GM18526 (cell line): ENCODE results near the gene CNTNAP1.

Experiments used
- POLR2A ChIP-seq: IDR thresholded peaks from 3 replicates; pipeline ENCODE4 v1.6.1; 2011; ENCODE audit not compliant: insufficient read length; ENCODE audit errors: extremely low read depth

Gene CNTNAP1

DNA sequence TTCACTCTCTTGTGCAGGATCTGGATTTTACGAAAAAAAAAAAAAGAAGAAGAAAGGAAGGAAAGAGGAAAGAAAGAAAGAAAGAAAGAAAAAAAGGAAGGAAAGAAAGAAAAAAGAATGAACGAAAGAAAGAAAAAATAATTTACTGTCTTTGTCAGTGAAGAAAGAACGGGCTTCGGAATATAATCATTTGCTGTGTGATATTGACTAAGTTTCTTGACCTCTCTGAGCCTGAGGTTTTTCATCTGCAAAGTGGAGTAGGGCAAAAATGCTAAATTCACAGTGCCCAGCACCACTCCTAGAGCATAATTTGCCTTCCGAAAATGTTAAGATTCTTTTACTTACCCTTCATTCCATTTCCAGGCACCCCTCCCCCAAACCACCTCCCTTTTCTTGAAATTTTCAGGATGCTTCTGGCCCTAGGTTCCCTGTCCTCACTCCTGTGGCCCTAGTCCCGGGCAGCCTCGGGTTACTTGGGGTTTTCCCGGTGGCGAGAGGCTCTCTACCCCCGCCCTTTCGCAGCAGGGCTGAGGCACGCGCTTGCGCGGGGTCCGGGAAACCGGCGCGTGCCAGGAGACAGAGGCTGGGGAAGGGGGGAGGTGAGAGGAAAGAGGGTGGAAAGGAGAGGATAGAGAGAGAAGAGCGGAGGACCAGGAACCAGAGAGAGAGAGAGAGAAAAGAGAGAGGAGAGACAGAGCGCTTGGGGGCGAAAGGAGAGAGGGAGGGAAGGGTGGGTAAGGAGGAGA, at the start of gene CNTNAP1:
CNTNAP1 (plus strand) TSS at position 556 of the 746 bp plus-strand sequence. CDS start 299 bp downstream, outside the sequence.
- peak; percentile 19 for TF ChIP-seq POLR2A

GRCh38 chr17:42632949-42633444, 49.3 kb upstream of the CNTNAP1 start:
- TF ChIP-seq POLR2A = no peak

DNA sequence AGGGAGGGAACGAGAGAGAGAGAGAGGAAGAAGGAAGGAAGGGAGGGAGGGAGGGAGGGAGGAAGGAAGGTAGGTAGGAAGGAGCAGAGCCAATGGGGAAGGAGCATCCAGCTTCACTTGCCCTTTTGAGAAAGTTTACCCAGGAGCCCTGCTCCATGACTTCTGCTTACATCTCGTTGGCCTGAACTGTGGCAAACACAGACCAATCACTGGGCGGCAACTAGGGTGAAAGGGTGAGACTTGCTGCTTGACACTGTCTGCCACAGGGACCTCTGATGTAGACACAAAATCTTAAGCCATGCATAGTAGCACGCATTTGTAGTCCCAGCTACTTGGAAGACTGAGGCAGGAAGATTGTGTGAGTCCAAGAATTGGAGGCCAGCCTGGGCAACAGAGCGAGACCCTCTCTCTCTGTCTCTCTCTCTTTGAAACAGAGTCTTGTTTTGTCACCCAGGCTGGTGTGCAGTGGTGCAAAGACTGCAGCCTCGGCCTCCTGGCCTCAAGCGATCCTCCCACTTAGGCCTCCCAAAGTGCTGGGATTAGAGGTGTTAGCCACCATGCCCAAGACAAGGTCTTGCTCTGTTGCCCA, 42.7 kb upstream of the CNTNAP1 start:
- TF ChIP-seq POLR2A = no peak

GRCh38 chr17:42640121-42640520, 42.2 kb upstream of the CNTNAP1 start:
- TF ChIP-seq POLR2A = no peak

DNA sequence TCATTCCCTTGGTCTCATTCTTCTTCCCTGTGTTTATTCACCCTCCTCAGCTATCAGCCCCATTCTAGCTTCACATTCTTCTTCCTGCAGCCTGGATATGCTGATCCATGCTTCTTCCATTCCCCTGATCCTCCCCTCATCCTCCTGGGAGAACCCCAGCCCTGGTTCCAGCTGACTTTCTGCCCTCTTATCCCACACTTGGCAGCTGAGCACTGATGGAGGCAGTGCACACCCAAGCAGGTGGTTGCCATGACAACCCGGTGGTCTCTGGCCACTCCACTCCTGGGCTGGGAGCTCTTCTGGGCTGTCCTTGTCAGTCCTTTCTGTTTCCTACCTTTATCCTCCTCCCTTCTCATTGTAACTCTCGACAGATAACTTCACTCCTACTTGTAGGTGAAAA, 40.0 kb upstream of the CNTNAP1 start:
- TF ChIP-seq POLR2A = no peak

DNA sequence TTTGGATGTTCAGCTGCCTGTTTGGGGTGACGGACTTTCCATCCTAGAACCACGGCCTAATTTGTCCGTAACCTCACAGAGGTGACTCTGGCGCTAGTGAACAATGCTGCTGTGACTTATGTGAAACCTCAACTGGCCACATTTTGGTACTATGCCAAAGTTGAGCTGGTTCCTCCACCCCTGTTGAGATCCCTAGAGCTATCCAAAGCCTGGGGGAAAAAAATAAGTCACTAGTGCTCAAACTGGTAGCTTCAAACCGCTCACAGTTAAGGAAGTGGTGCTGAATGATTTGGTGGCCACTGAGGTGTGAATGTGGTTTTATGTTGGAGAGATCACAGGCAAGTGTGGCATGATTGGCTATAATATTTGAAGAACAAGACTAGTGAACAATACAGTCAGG, 34.6 kb upstream of the CNTNAP1 start:
- no peak for TF ChIP-seq POLR2A

- no peak for TF ChIP-seq POLR2A
These were observed 30.9 kb upstream of the CNTNAP1 start for GRCh38 chr17:42651392-42651791.

DNA sequence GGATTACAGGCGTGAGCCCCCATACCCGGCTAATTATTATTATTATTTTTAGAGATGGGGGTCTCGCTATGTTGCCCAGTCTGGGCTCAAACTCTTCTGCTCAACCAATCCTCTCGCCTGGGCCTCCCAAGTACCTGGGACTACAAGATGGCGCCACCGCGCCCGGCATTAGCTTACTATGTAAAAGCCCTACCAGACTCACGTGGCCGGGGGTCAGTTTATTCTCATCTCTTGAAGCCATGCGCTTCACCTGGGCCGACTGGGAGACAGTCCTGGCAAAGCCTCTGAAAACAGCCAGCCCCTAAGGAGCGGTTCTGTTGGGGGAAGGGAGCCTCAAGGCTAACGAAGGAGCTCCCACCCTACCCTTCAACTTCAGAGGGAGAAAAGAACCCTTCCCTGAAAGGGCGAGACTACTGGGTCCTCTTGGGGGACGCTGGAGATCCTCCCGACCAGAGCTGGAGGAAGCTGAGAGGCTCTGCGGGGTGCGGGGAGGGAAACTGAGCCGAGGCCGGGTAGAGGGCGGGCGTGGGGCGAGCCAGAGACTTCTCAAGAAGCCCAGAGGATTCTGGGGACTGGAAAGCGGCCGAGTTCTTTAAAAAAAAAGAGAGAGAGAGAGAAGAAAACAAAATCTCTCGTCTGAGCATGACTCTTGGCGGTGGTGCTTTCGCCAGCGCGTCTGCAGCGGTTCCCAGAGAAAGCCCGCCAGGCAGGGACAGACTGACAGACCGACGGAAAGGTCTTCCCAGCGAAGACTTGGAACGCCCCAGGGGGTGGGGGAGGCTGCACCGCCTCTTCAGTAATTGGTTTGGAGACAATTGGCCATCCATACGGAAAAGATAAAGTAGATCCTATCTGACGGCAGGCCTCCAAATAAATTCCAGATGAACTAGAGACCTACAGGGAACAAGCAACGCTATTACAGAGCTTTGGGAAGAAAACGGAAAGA, 28.9 kb upstream of the CNTNAP1 start:
- TF ChIP-seq POLR2A = no peak

DNA sequence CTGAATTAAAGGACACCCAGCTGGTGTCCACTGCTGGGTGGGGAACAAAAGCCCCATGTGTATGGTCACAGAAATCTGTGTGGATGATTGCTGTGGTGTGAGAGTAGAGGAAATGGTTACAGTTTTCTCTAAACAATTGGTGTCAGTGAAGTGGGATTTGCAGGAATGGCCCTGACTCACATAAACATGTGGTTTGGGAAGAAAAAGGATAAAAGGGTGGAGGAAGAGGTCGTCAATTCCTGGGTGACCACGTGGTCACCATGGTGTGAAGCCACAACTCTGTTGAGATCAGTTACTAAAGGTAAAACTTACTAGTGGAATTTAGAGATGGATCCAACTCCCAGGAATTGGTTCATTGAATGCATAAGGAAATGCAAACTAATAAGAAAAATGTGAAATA, 26.8 kb upstream of the CNTNAP1 start:
- no peak for TF ChIP-seq POLR2A

DNA sequence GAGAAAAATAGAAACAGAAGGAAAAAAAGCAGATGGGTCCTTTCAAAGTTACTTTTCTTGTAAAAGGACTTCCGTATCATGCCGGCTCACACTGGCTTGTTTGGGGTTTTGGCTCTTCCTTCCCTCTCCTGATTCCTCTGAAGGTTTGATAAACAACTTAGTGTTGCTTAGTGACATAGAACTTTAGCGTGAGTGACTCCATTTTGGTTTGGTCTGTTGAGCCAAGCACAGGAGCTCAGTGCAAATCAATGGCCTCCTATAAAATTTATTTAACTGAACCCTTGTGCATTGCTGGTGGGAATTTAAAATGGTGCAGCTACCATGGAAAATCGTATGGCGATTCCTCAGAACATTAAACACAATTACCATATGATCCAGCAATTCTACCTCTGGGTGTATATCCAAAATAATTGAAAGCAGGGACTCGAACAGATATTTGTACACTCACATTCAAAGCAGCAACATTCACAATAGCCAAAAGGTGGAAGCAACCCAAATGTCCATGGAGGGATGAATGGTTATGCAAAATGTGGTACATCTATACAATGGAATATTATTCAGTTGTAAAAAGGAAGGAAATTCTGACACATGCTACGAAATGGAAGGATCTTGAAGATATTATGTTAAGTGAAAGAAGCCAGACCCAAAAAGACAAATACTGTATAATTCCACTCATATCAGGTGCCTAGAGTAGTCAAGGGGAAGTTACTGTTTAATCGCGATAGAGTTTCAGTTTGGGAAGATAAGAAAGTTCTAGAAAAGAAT, 24.3 kb upstream of the CNTNAP1 start:
- no peak for TF ChIP-seq POLR2A

GRCh38 chr17:42659079-42659931, 23.0 kb upstream of the CNTNAP1 start, which contains the start of gene TUBG2:
Gene TUBG2 (plus strand): TSS chr17:42659284. CDS start chr17:42659504, 220 bp downstream.
- peak; percentile 65 for TF ChIP-seq POLR2A

DNA sequence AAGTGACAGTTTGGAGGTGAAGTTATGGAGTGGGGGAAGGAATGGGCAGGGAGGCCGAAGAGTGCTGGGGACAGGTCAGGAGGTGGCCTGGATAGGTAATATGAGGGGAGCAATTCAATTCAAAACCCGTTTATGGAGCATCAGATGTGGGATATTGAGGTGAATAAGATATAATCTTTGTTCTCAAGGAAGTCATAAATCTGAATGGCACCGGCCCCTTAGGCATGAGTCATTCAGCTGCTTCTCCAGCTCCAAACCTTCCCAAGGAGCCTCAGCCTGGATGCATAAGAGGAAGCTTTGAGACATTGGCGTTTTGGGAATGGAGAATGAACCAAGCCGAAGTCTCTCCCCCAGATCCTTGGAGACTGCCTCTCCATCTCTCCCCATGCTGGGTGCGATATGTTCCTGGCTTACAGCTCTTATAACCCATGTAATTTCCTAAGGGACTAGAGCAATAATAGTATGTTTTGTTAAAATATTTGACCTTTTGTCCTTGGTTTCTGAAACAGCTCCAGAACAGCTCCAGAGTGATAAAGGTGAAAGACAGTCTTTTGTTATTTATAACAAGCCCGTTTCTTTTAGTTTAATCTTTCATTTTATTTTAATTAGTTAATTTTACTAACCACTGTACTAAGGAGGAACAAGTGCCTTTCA, 21.5 kb upstream of the CNTNAP1 start:
- TF ChIP-seq POLR2A = no peak

GRCh38 chr17:42665581-42666001, 16.7 kb upstream of the CNTNAP1 start:
- TF ChIP-seq POLR2A = no peak
